ENCODE results near the gene DAAM1.

- TF ChIP-seq CTCF (conservative IDR thresholded peaks at IDR 0.05; ENCODE audit: low read length) (no peak), EZH2phosphoT487 (IDR thresholded peaks at IDR 0.05; ENCODE audit: borderline replicate concordance) (no peak)
Measured at GRCh38 chr14:59221568-59221967, 33.1 kb downstream of the DAAM1 start.
